ENCODE measurements around the gene ELK4.
A peak's percentile ranks its signal among the peaks of the same experiment; 100 is the strongest.

The ELK4 gene

GRCh38 chr1:205595435-205595834, 36.4 kb downstream of the ELK4 start:
- DNase-seq (ENCODE audit: low spot score) = no peak

GRCh38 chr1:205594846-205595245, 37.0 kb downstream of the ELK4 start:
- no peak for DNase-seq (ENCODE audit: low spot score)

GRCh38 chr1:205593967-205594366, 37.8 kb downstream of the ELK4 start:
- no peak for DNase-seq (ENCODE audit: low spot score)

- DNase-seq (ENCODE audit: low spot score) = no peak
Measured at GRCh38 chr1:205593532-205593931, 38.3 kb downstream of the ELK4 start.

DNA sequence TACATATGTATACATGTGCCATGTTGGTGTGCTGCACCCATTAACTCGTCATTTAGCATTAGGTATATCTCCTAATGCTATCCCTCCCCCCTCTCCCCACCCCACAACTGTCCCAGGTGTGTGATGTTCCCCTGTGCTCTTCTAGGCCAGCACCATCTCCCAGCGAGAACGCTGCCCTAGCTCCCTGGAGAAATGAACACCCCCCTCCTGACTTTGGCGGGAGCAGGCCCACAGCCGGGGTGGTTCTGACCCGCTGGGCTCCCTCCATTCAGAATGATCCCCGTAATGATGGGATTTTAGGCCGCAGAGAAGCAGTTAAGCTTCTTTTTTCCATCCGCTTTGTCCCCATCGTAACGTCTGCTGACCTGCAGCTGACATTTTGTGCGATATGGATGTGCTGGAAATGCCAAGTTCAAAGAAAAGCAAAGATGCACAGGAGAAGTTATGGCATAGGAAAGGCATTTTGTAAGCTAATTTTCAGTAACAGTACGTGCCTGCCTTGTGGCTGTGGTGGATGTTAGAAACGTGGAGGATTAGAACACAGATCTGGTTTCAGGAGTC, 39.3 kb downstream of the ELK4 start:
- DNase-seq (ENCODE audit: low spot score) = no peak

DNA sequence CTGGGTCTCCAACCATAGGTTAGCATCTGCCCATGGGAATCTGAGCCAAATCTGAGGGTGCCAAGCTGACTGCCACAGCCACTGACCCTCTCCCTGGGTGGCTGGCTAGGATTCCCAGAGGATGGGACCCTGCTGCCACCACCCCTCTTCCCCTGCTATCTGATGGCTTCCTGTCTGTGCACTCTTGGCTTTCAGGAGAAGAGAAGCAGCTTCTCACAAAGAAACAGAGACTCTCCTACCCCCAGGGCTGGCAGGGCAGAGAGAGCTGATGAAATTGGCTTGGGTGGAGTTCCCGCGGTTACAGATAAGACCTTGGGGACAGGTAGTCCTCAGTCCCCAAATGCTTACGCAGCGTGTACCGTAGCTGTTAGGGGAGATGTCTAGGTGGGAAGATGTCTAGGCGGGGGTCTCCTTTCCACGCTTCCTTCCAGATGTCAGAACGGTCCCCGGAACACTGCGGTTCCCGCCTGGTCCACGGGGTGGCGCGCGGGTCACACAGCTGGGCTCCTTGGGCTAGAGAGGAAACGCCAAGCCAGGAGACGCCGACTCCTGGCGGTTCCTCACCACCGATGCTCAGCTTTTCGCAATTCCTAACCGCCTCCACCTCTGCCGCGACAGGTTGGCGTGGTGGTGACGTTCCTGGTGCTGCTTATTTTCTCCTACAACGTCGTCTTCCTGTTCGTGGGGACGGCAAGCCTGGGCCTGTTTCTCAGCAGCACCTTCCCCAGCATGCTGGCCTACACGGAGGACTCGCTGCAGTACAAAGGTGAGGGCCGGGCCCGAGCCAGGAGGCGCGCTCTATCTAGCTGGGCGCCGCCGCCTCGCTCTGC, 40.1 kb downstream of the ELK4 start:
- peak; percentile 85 for DNase-seq (ENCODE audit: low spot score)

GRCh38 chr1:205590777-205591513, 40.9 kb downstream of the ELK4 start:
- DNase-seq (ENCODE audit: low spot score) = no peak

DNA sequence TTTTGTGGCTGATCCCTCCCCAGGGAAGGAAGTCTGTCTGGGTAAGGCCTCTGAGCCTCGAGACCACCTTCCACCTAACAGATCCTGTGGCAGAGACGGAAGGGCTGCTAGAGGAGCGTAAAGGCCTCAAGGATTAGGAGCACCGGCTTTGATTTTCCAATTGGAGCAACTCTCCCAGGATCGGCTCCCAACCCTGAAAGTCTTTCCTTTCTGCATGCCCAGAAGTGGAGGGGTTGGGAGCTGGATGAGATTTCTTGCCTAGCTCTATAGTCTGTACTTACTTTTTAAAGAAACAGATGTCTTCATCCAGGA, 41.4 kb downstream of the ELK4 start:
- DNase-seq (ENCODE audit: low spot score) = no peak

DNA sequence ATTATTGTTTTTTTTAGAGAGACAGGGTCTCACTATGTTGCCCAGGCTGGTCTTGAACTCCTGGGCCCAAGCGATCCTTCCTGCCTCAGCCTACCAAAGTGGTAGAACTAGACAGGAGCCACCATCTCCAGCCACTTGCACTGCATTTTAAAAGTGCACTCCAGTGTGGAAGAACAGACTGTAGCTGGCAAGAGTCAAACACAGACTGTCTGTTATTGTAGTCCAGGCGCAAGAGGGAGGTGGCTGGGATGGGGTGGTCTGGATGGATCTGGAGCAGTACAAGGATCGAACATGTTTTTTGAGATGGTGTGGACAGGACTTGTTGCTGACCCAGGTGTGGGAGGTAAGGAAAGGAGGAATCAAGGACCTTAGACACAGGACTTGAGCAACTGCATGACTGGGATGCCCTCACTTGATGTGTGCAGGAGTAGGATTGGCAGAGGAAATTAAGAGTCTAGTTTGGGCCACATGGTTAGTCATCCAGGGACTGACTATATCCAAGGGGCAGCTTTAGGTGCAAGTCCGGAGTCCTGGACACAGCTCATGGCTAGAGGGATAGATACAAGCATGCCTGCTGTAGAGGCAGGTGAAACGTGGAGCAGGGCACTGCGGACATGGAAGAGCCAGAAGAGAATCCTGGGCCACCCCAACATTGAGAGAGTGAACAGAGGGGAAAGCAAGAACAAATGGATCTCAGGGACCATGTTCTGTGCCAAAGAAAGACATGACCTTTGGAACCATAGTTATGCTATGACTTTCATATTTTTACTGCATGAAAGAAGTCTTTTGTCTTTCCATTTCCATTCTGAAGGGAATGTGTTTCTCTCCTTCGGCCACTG, 42.0 kb downstream of the ELK4 start:
- no peak for DNase-seq (ENCODE audit: low spot score)

DNA sequence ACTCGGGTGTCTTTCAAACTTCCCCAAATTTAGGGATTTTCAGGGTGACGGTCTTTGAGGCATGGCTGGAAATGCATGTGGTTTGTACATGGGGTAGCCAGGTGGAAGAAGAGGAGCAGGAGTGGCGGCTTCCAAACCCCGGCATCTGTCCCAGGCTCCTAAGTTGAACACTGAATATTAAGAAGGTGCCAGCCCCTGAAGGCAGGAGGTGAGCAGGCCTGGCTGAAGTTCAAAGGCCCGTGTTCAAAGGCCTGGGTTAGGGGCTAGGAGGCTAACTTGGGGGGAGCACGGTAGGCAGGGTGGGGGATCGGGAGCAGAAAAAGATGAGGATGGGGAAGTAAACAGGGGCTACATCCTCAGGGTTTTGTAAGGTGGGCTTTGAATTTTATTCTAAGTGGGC, 42.8 kb downstream of the ELK4 start:
- DNase-seq (ENCODE audit: low spot score) = no peak

DNA sequence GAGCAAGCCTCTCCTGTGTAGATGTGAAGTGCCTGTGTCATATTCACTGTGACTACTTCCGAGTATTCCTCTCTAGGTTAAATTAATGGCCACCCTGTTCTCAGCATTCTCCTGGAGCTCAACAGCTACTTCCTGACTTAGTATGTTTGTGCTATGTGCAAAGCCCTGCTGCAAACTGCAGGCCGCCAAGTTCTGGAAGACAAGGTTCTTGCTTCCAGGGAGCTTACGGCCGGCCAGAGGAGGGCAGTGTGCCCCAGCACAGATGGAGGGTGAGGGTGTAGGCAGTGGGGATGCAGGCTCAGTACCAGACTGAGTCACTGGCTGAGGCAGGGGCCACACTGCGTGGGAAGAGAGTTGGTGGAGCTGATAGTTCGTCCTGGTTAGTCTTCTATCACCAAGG, 43.2 kb downstream of the ELK4 start:
- DNase-seq (ENCODE audit: low spot score) = peak; percentile 68

GRCh38 chr1:205587581-205587980, 44.2 kb downstream of the ELK4 start:
- DNase-seq (ENCODE audit: low spot score) = no peak

- DNase-seq (ENCODE audit: low spot score) = no peak
Measured at GRCh38 chr1:205585835-205586785, 45.7 kb downstream of the ELK4 start.

GRCh38 chr1:205585169-205585834, 46.5 kb downstream of the ELK4 start:
- no peak for DNase-seq (ENCODE audit: low spot score)

GRCh38 chr1:205584732-205585131, 47.1 kb downstream of the ELK4 start:
- no peak for DNase-seq (ENCODE audit: low spot score)

- DNase-seq (ENCODE audit: low spot score) = no peak
Measured at GRCh38 chr1:205583461-205584130, 48.2 kb downstream of the ELK4 start.

DNA sequence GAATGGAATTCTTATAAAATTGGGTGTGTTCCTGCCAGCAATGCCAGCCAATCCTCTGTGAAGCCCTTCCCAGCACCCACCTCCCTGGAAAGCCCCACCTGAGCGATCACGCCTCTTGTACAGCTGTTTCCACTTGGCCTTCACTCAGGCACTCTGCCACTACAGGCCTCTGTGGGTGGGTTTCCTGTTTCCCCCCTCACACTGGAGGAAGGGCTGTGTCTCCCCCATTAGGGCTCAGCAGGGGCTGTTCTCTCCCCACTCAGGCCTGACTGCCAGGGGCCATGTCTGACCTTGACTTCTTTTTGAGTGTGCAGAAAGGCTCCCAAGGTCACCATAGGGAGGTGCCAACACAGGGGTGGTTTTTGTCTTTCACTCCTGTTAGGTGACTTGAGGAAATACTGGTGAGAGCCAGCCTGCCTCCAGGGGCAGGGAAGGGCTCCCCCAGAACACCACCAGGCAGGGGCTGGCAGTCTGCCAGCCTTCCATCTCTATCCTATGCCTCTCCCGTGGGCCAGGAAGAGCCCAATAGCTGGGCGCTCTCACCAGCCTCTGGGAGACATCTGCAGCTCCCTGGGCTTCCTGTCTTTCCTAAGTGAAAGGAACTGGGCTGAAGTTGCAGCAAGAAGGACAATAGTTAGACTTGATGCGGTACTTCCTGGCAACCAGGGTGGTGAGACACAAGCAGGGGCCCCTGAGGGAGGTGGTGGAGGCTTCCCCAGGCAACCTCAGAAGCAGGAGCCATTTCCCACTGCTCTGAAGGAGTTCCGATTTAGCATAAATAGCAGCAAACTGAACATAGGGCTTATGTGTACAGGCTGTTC, 49.1 kb downstream of the ELK4 start:
- DNase-seq (ENCODE audit: low spot score) = no peak

DNA sequence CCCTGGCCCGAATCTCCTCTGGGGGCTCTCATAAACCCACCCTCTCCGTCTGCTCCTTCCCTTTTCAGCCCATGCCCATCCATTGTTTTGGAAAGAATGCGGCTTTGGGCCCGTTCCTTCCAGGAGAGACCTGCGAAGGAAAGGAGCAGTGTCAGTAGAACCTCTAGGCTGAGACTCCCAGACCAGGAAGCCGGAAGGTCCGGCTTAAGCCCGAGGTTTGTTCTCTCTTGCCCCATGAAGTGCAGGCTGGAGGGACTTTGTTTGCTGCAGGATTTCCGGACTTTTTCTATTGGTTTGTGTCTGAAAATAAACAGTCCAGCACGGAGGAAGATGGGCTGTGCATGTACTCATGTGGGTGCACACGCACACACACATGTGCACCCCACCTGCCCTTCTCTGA, 49.8 kb downstream of the ELK4 start:
- DNase-seq (ENCODE audit: low spot score) = no peak

DNA sequence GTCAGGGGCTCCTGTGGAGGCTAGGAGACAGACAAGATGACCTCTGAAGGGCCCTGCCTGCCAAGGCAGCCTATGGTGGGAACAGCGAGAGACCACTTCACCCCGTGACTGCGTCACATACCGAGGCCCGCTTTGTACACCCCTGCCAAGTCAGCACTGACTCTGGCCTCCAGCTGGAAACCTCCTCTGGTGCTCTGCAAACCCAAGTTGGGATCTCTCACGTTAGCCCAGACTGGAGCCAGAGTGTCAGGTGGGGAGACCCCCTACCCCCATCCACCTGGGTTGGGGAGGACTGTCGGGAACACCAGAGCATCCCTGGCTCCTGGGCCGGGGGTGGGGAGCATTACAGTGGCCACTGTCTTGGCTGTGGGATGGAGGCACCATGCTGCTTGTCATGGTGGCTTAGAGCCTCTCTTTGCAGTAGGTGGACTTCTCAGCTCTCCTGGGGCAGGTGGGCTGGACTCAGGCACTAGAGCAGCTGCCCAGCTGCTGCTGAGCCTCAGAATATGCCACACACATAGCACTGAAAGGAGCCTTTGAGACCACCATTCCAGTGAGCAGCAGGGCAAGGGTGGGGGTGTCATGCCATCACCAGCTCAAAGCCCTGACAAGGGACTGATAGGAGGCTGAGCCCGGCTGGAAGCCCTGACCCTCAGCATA, 50.4 kb downstream of the ELK4 start:
- no peak for DNase-seq (ENCODE audit: low spot score)

Measured in Ammon's horn (tissue), 1 donor.